GM12878 (cell line): ENCODE data around the gene CLK1. TPM values are rescaled to one million over a fixed set of nuclear protein-coding genes. Genes with fewer than 3 reads are reported as not detected.

Source experiments
- ATAC-seq: fragments of 200-7000 bp; cut with Tn5 transposase; 3 replicates; pipeline ENCODE4 v1.9.1; 2020; ENCODE audit warnings: mild to moderate bottlenecking, moderate library complexity
- BruUV-seq: library from RNA; stranded (reverse); fragments of 400-500 nt; replicated peaks from 2 replicates; lab custom pipeline; 2021; lab: Mats Ljungman, UMichigan
- CTCF ChIA-PET: fragments of 300-600 bp; sonication (Branson Sonifier 250); formaldehyde crosslinking; extraction: SDS; loops from one replicate; lab custom pipeline; 2021; ENCODE audit warnings: inconsistent platforms; lab: Yijun Ruan, JAX
- POLR2A ChIA-PET: fragments of 350-600 bp; formaldehyde crosslinking; extraction: SDS; loops from one replicate; lab custom pipeline; 2021; ENCODE audit warnings: inconsistent platforms; lab: Charles Lee
- RAD21 ChIA-PET: fragments of 300-600 bp; sonication (Branson Sonifier 250); formaldehyde crosslinking; loops from one replicate; lab custom pipeline; 2023; ENCODE audit warnings: antibody characterized with exemption; ENCODE audit not compliant: unreplicated experiment; lab: Charles Lee
- SMC1A ChIA-PET: fragments of 300-600 bp; sonication (Branson Sonifier 250); formaldehyde crosslinking; loops from one replicate; lab custom pipeline; 2023; ENCODE audit not compliant: unreplicated experiment, uncharacterized antibody; lab: Charles Lee
- DNase-seq: peaks from one replicate; pipeline ENCODE4 v3.0.0-alpha.2; 2011; ENCODE audit warnings: low read depth, low spot score
- FAIRE-seq: peaks from 3 replicates; lab custom pipeline; 2011; peaks lifted over from hg19 to GRCh38; lab: Jason Lieb, UNC
- H2AFZ ChIP-seq: 2 replicates; pipeline ENCODE4 v1.6.0; 2011; ENCODE audit warnings: low read depth, low read length, control low read depth; ENCODE audit not compliant: control insufficient read depth
- H3K27ac ChIP-seq: 2 replicates; pipeline ENCODE4 v1.5.1; 2011; ENCODE audit warnings: control low read depth; ENCODE audit not compliant: control insufficient read depth, insufficient read depth
- H3K27me3 ChIP-seq, 2 experiments: replicated peaks in 1 of 2; 2 replicates each; pipeline versions ENCODE4 v1.6.0 to v1.6.1; 2011; ENCODE audit warnings: low read length in 1 of 2; ENCODE audit not compliant: control insufficient read depth in 2 of 2, insufficient read depth in 2 of 2
- H3K36me3 ChIP-seq, 2 experiments: 2 replicates each; pipeline ENCODE4 v1.5.1; 2011; ENCODE audit warnings: low read length in 1 of 2; ENCODE audit not compliant: control insufficient read depth in 2 of 2, insufficient read depth in 2 of 2
- H3K4me1 ChIP-seq: 2 replicates; pipeline ENCODE4 v1.6.1; 2011; ENCODE audit warnings: mild to moderate bottlenecking, low read length, moderate library complexity, mixed read lengths; ENCODE audit not compliant: control insufficient read depth, insufficient read depth
- H3K4me2 ChIP-seq: 2 replicates; pipeline ENCODE4 v1.6.0; 2011; ENCODE audit warnings: control low read depth; ENCODE audit not compliant: control insufficient read depth, insufficient read depth
- H3K4me3 ChIP-seq: fragments of 200-600 bp; sonication (generic); 2 replicates; pipeline ENCODE4 v1.5.1; 2016
- H3K79me2 ChIP-seq: 2 replicates; pipeline ENCODE4 v1.6.0; 2011; ENCODE audit warnings: low read length; ENCODE audit not compliant: control insufficient read depth, insufficient read depth
- H3K9ac ChIP-seq: 2 replicates; pipeline ENCODE4 v1.8.0; 2011; ENCODE audit warnings: low read length, control low read depth, mixed read lengths; ENCODE audit not compliant: control insufficient read depth, insufficient read depth
- H3K9me3 ChIP-seq: replicated peaks from 3 replicates; pipeline ENCODE4 v1.5.1; 2011; ENCODE audit warnings: mild to moderate bottlenecking, low read length; ENCODE audit not compliant: control insufficient read depth, insufficient read depth
- H4K20me1 ChIP-seq: 2 replicates; pipeline ENCODE4 v1.6.0; 2011; ENCODE audit not compliant: control insufficient read depth, insufficient read depth
- ASH2L ChIP-seq: fragments of 300-600, 200-600 bp; sonication (generic); IDR thresholded peaks from 2 replicates; pipeline ENCODE4 v1.6.1; 2017; ENCODE audit warnings: low read depth, mild to moderate bottlenecking, borderline replicate concordance
- BACH1 ChIP-seq: fragments of 450-650 bp; IDR thresholded peaks from 2 replicates; pipeline ENCODE4 v1.6.1; 2017; ENCODE audit warnings: mild to moderate bottlenecking, borderline replicate concordance
- BHLHE40 ChIP-seq, 2 experiments: fragments of 450-650 bp in 1 of 2; IDR thresholded peaks; 2 replicates each; pipeline ENCODE4 v1.6.1; 2011 to 2017; ENCODE audit warnings: low read depth in 2 of 2, borderline replicate concordance in 1 of 2, improper control_type of control experiment in 1 of 2, low read length in 1 of 2, mild to moderate bottlenecking in 1 of 2
- CHD2 ChIP-seq: IDR thresholded peaks from 2 replicates; pipeline ENCODE4 v1.6.1; 2011; ENCODE audit warnings: low read depth, low read length, improper control_type of control experiment, borderline replicate concordance
- DPF2 ChIP-seq: fragments of 450-650 bp; IDR thresholded peaks from 2 replicates; pipeline ENCODE4 v1.6.1; 2017; ENCODE audit warnings: mild to moderate bottlenecking
- HDGF ChIP-seq: fragments of 450-650 bp; IDR thresholded peaks from 2 replicates; pipeline ENCODE4 v1.6.1; 2016; ENCODE audit warnings: antibody characterized with exemption
- IKZF2 ChIP-seq, 2 experiments: fragments of 450-650 bp; IDR thresholded peaks; 2 replicates each; pipeline ENCODE4 v1.6.1; 2017; ENCODE audit warnings: mild to moderate bottlenecking in 2 of 2, moderate library complexity in 2 of 2
- MYB ChIP-seq: fragments of 150-350 bp; IDR thresholded peaks from 2 replicates; pipeline ENCODE4 v1.6.1; 2014; ENCODE audit warnings: mild to moderate bottlenecking, low read depth, low read length, borderline replicate concordance
- NBN ChIP-seq: fragments of 450-650 bp; IDR thresholded peaks from 2 replicates; pipeline ENCODE4 v1.6.1; 2016
- POLR2A ChIP-seq: IDR thresholded peaks from 2 replicates; pipeline ENCODE4 v1.6.1; 2011; ENCODE audit warnings: low read depth, mild to moderate bottlenecking, low read length
- POLR2AphosphoS5 ChIP-seq: IDR thresholded peaks from 2 replicates; pipeline ENCODE4 v1.6.1; 2011; ENCODE audit warnings: mild to moderate bottlenecking, low read length, inconsistent platforms
- POU2F2 ChIP-seq: IDR thresholded peaks from 3 replicates; pipeline ENCODE4 v1.6.1; 2011; ENCODE audit warnings: low read depth, mild to moderate bottlenecking, low read length, borderline replicate concordance
- RAD21 ChIP-seq: IDR thresholded peaks from 2 replicates; pipeline ENCODE4 v1.6.1; 2011; ENCODE audit warnings: mild to moderate bottlenecking, low read depth, low read length, moderate library complexity; ENCODE audit not compliant: insufficient read depth
- RUNX3 ChIP-seq: IDR thresholded peaks from 2 replicates; pipeline ENCODE4 v1.6.1; 2012; ENCODE audit warnings: low read length, inconsistent platforms
- SMARCA5 ChIP-seq: fragments of 450-650 bp; IDR thresholded peaks from 2 replicates; pipeline ENCODE4 v1.6.1; 2017; ENCODE audit warnings: mild to moderate bottlenecking
- SMC3 ChIP-seq: IDR thresholded peaks from 2 replicates; pipeline ENCODE4 v1.6.1; 2011; ENCODE audit warnings: low read length, improper control_type of control experiment, borderline replicate concordance
- SP1 ChIP-seq: IDR thresholded peaks from one replicate; pipeline ENCODE4 v1.6.1; 2011; ENCODE audit warnings: low read depth, low read length
- STAT1 ChIP-seq: fragments of 450-650 bp; conservative IDR thresholded peaks from 2 replicates; pipeline ENCODE4 v1.6.1; 2014; ENCODE audit warnings: antibody characterized with exemption, mild to moderate bottlenecking
- YY1 ChIP-seq: IDR thresholded peaks from 2 replicates; pipeline ENCODE4 v1.6.1; 2011; ENCODE audit warnings: low read depth, mild to moderate bottlenecking, low read length
- WGBS: methylation state at CpG from one replicate; pipeline ENCODE4 v1.1.6; 2016; ENCODE audit warnings: low lambda C conversion rate; ENCODE audit not compliant: insufficient replicate concordance, insufficient coverage; ENCODE audit errors: missing lambda C conversion rate; 5-methylcytosine and 5-hydroxymethylcytosine counted together
- in situ Hi-C: fragments of 300-500 bp; cut with MboI; formaldehyde crosslinking; loops from 9 replicates; pipeline ENCODE4 v1.14.3; 2018; ENCODE audit warnings: mixed read lengths
- intact Hi-C: fragments of 100-400 bp; cut with micrococcal nuclease; formaldehyde crosslinking; loops from one replicate; pipeline ENCODE4 v1.14.2; 2022; ENCODE audit not compliant: unreplicated experiment
- polyA plus RNA-seq, 11 experiments: library from polyadenylated mRNA; depleted of rRNA in 4 of 11; unstranded in 6 of 11; stranded (reverse) in 5 of 11; fragments of >200 nt; fragmentation: Nextera tagmentation in 4 of 11; fragmentation: Illumina TruSeq in 1 of 11; extraction: Ambion mirVana in 4 of 11; extraction: Trizol in 1 of 11; gene quantifications; 1 replicate in 1 of 11; 2 replicates in 10 of 11; pipeline versions ENCODE4 v1.2.1 to v1.2.3, GENCODE V29; 2011 to 2016; ENCODE audit warnings: inconsistent platforms in 2 of 11, missing spikeins in 2 of 11, low read depth in 1 of 11
- total RNA-seq, 4 experiments: library from RNA; depleted of rRNA in 3 of 4; stranded (reverse); fragments of >200 nt in 3 of 4; fragmentation: Illumina TruSeq in 1 of 4; extraction: Trizol in 1 of 4; gene quantifications; 2 replicates each; pipeline versions ENCODE4 v1.2.1 to v1.2.3, GENCODE V29; 2013 to 2021
- TF ChIP-seq, protein P1 (sequence below): IDR thresholded peaks from 2 replicates; pipeline ENCODE4 v1.6.1; 2012; ENCODE audit warnings: low read length, inconsistent platforms
- TF ChIP-seq, protein P2 (sequence below): fragments of 450-650 bp; IDR thresholded peaks from 2 replicates; pipeline ENCODE4 v1.6.1; 2016; ENCODE audit warnings: mild to moderate bottlenecking
- TF ChIP-seq, protein P3 (sequence below): IDR thresholded peaks from 2 replicates; pipeline ENCODE4 v1.6.1; 2012; ENCODE audit warnings: low read depth, low read length, improper control_type of control experiment

The CLK1 gene
- total and polyA plus RNA-seq, 10 of the 15 experiments (the other 5 are each of a cell fraction or from before 2014, with no cell fraction given): 61.2 to 221 (median 80.1) TPM

DNA sequence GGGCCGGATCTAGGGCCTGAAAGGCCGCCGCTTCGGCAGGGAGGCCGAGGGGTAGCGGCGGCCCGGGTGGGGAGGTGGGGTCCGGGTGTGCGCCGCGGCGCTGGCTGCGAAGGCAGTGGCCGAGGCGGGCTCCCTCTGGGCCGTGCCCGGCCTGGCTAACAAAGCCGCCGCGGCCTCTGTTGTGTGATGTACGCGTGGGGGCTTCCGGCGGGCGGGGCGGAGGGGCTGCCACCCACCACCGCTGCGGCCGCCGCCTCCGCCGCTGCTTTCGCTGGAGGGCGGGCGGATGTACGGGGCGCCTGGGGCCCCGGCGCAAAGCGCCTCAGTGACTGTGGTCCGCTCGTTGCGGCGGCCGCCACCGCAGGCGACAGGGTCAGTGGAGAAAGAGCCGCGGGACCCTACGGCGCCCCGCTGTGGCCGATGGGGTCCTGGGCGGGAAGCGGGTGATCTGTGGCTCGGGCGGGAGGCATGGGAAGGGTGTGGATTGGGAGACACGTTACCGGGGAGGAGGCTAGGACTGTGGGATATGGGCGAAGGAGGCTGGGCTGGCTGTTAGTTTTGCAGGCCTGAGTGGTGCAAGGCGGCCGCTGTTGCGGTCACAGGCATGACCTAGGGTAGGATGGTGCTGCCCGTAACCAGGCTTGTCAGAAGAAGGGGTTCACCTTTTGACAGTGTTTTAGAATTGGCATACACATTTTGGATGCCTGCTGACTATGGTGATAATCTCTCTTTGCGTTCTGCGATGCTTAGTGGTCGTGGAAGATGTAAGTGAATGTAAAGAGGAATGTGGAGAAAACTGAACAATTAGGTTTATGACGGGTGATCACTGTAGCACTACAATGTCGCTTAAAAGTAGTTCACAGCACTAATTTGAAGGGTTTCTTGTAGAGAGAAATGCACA is 52.1 kb downstream of the CLK1 start:
- Histone ChIP-seq H3K79me2 (peaks cover 54% of the 10 kb centered on the region), H3K4me2 (peak overlapping the region; percentile 87), H3K27ac (peak overlapping the region; percentile 100), H3K9ac (peak overlapping the region; percentile 98), H2AFZ (peak overlapping the region; percentile 51), H3K9me3 (no peaks in the 10 kb centered on the region), H4K20me1 (no peaks in the 10 kb centered on the region), H3K4me1 (peaks cover 19% of the 10 kb centered on the region), H3K36me3 (peaks cover 2 to 26% of the 10 kb centered on the region in 2 experiments), H3K4me3 (peak overlapping the region; percentile 88), H3K27me3 (no peaks in the 10 kb centered on the region)
- ATAC-seq (peak; percentile 65), FAIRE-seq (no peak), DNase-seq (no peak)
- ChIA-PET SMC1A (interaction anchor here (1.3 to 1.9 kb wide), 3 partner anchors 99 to 287 kb away, joined by 3 to 11 read pairs (median 4); no protein-coding TSS in a partner anchor), RAD21 (interaction anchor here (0.6 to 1.2 kb wide), 3 partner anchors 305 to 641 kb away, joined by 3 to 4 read pairs (median 3); no protein-coding TSS in a partner anchor), CTCF (interaction anchor here (0.6 kb wide), 1 partner anchor 99 kb away, joined by 5 read pairs; no protein-coding TSS in a partner anchor), POLR2A (interaction anchor here (1.0 to 1.4 kb wide), 3 partner anchors 41 to 99 kb away, joined by 5 to 7 read pairs (median 6); partner anchors contain the start of gene CLK1)
- WGBS: 1% methylated on average over 57 of the region's 70 CpGs
- BruUV-seq: no TSS peak
- intact Hi-C loops (loop anchor here (1.0 to 10.0 kb wide), 4 partner anchors 99 to 858 kb away; partner anchors contain the start of genes HYCC2, MAIP1, NDUFB3 and TYW5), in situ Hi-C loops (loop anchor here (5.0 kb wide), 1 partner anchor 100 kb away; no protein-coding TSS in a partner anchor)
- TF ChIP-seq HDGF (peak; percentile 91; the same call in 1 of the 2 replicates), STAT1 (no peak), SMC3 (peak; percentile 36; the same call in 1 of the 2 replicates), MYB (no peak), YY1 (0 out of 2 replicates have a peak, but pooled peaks have one; percentile 27), POLR2A (peak; percentile 58), CHD2 (no peak), BACH1 (peak; percentile 26; the same call in 1 of the 2 replicates), NBN (peak; percentile 70), BHLHE40 (IDR thresholded peaks at IDR 0.05; ENCODE audit: borderline replicate concordance in 1 of 2, low read depth in 2 of 2, low read length in 1 of 2) (peak; percentile 43 to 47; a peak in 2 of 4 replicates), DPF2 (peak; percentile 87), SP1 (peak; percentile 10), IKZF2 (IDR thresholded peaks at IDR 0.05) (peak; percentile 54 to 76; a peak in 3 of 4 replicates), ASH2L (peak; percentile 88; the same call in 1 of the 2 replicates), RAD21 (0 out of 2 replicates have a peak, but pooled peaks have one; percentile 24), RUNX3 (peak; percentile 78), SMARCA5 (peak; percentile 66; the same call in 1 of the 2 replicates), POU2F2 (peak; percentile 23; the same call in 1 of the 3 replicates), POLR2AphosphoS5 (peak; percentile 60; the same call in 1 of the 2 replicates)
- TF ChIP-seq, protein P1, sequence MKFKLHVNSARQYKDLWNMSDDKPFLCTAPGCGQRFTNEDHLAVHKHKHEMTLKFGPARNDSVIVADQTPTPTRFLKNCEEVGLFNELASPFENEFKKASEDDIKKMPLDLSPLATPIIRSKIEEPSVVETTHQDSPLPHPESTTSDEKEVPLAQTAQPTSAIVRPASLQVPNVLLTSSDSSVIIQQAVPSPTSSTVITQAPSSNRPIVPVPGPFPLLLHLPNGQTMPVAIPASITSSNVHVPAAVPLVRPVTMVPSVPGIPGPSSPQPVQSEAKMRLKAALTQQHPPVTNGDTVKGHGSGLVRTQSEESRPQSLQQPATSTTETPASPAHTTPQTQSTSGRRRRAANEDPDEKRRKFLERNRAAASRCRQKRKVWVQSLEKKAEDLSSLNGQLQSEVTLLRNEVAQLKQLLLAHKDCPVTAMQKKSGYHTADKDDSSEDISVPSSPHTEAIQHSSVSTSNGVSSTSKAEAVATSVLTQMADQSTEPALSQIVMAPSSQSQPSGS: no peak
- TF ChIP-seq, protein P2, sequence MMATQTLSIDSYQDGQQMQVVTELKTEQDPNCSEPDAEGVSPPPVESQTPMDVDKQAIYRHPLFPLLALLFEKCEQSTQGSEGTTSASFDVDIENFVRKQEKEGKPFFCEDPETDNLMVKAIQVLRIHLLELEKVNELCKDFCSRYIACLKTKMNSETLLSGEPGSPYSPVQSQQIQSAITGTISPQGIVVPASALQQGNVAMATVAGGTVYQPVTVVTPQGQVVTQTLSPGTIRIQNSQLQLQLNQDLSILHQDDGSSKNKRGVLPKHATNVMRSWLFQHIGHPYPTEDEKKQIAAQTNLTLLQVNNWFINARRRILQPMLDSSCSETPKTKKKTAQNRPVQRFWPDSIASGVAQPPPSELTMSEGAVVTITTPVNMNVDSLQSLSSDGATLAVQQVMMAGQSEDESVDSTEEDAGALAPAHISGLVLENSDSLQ: no peak
- TF ChIP-seq, protein P3, sequence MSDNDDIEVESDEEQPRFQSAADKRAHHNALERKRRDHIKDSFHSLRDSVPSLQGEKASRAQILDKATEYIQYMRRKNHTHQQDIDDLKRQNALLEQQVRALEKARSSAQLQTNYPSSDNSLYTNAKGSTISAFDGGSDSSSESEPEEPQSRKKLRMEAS: peak; percentile 32
